Stimulated activated CD8-positive, alpha-beta memory T cell treated with anti-CD3 and anti-CD28 coated beads, Interleukin-4, amount 100 ng/mL, for 4 hours (primary cell): ENCODE data around the gene BPIFB2.

Source experiments
- DNase-seq, 2 donors: peaks; one replicate each; pipeline ENCODE4 v3.0.0-alpha.2; 2020; ENCODE audit warnings: low read depth in 2 of 2, low spot score in 1 of 2

Gene BPIFB2

GRCh38 chr20:32984196-32984595 lies 23.3 kb upstream of the BPIFB2 start:
- DNase-seq, result no peak

GRCh38 chr20:32984631-32985354 lies 22.7 kb upstream of the BPIFB2 start:
- no peak for DNase-seq

GRCh38 chr20:32985596-32985995 lies 21.9 kb upstream of the BPIFB2 start:
- no peak for DNase-seq

GRCh38 chr20:32986331-32986966 lies 21.1 kb upstream of the BPIFB2 start:
- DNase-seq, result no peak

- no peak for DNase-seq
These were observed 20.3 kb upstream of the BPIFB2 start for GRCh38 chr20:32987044-32987825.

GRCh38 chr20:32988008-32988407 lies 19.5 kb upstream of the BPIFB2 start:
- DNase-seq, result no peak

GRCh38 chr20:32989507-32990283 lies 17.8 kb upstream of the BPIFB2 start:
- no peak for DNase-seq

GRCh38 chr20:32990426-32990825 lies 17.1 kb upstream of the BPIFB2 start:
- DNase-seq, result no peak

- no peak for DNase-seq
These were observed 16.1 kb upstream of the BPIFB2 start for GRCh38 chr20:32991383-32991782.

- no peak for DNase-seq
These were observed 15.5 kb upstream of the BPIFB2 start for GRCh38 chr20:32991792-32992641.

- DNase-seq, result no peak
These were observed 13.9 kb upstream of the BPIFB2 start for GRCh38 chr20:32993496-32994050.

GRCh38 chr20:32995802-32996201 lies 11.7 kb upstream of the BPIFB2 start:
- DNase-seq, result no peak

GRCh38 chr20:32997431-32997830 lies 10.1 kb upstream of the BPIFB2 start:
- no peak for DNase-seq

- no peak for DNase-seq
These were observed 7.8 kb upstream of the BPIFB2 start for GRCh38 chr20:32999603-33000250.

GRCh38 chr20:33000802-33001466 lies 6.6 kb upstream of the BPIFB2 start:
- DNase-seq, result no peak

- DNase-seq, result no peak
These were observed 5.3 kb upstream of the BPIFB2 start for GRCh38 chr20:33002087-33002808.

GRCh38 chr20:33004141-33004751 lies 3.3 kb upstream of the BPIFB2 start, which contains the start of gene SUN5:
TSS of gene SUN5 (minus strand) at chr20:33004433. CDS start at chr20:33004340, 93 bp downstream.
- DNase-seq, result no peak

- DNase-seq, result no peak
These were observed 2.4 kb upstream of the BPIFB2 start for GRCh38 chr20:33005132-33005566.
